Measurements from ENCODE around the gene CASKIN1.
"Not testable (repeated sequence)": the region's sequence is repeated elsewhere in the genome, so short reads cannot be mapped to it uniquely, and the experiment has no call there.

Gene CASKIN1

GRCh38 chr16:2154533-2155090 lies 41.8 kb downstream of the CASKIN1 start:
- DNase-seq, result no peak

GRCh38 chr16:2152695-2153506 lies 43.5 kb downstream of the CASKIN1 start:
- no peak for DNase-seq

DNA sequence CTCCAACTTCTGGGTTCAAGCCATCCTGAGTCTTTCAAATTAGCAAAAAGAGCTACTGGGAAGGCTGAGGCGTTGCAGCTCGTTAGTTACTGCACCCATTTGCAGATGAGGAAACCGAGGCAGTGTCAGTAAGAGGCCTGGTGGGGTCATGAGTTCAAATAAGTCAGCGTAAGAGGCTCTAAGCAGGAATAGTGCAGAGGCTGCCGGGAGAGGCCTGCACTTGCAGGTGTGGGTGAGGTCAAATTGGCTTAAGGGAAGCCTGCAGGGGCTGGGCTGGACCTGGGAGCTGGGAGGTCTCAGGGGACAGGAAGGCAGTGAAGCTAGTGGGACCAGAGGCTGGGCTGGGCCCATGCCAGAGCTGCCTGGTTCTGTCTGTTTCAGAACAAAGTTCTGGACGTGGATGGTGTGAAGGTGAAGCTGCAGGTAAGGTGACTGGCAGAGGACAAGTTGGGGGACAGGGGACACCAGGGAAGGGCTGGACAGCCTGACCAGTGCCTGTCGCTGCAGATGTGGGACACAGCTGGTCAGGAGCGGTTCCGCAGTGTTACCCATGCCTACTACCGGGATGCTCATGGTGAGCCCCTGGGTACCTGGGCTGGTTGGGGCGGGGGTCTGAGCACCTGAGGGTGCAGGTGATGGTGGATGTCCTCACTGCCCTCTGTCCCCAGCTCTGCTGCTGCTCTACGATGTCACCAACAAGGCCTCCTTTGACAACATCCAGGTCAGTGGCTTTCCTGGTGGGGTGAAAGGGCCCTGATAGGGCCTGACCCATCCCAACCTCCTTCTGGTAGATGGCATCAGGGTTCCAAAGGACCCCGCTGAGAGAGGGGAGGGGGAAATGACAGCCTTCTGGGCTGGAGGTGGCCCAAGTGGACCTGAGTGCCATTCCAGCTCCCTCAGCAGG lies 45.0 kb downstream of the CASKIN1 start:
- DNase-seq, result no peak

- peak; percentile 61 for DNase-seq
Measured at GRCh38 chr16:2150418-2151187, 45.8 kb downstream of the CASKIN1 start.

GRCh38 chr16:2149630-2150417 lies 46.6 kb downstream of the CASKIN1 start:
- DNase-seq, result peak; percentile 45

GRCh38 chr16:2148714-2149629 lies 47.4 kb downstream of the CASKIN1 start:
- peak; percentile 47 for DNase-seq

DNA sequence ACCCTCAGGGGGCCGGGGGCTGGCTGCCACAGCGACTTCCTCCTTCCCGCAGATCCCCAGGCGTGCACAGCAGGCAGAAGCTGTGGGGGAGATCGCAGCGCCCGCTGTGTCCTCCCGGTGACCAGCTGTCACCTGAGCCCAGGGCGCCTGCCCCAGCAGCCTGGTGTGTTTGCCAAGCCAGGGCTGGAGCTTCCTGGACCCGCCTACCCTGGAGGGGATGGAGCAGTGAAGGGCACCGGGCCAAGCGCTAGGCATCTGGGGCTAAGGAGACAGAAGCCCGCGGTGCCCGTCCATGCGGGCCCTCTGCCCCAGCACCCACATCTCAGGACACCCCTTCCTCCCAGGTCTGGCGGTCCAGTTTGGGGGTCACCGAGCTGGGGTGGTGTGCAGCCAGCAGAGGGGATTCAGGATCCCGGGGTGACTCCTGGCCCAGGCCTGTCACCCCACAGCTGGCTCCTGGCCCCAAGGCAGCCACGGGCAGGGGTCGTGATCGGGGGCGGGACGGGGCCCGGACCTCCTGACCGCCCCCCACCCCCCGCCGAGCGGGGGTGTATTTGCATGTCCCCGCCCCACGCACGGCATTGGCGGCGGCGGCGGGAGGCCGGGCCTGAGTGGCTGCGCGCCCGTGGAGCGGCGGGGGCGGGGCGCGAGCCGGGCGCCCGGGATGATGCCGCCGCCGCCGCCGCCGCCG lies 48.3 kb downstream of the CASKIN1 start, which contains the start of gene RAB26:
Gene RAB26 (plus strand): TSS at position 645 of the 691 bp plus-strand sequence. CDS start 159 bp downstream, outside the sequence.
- DNase-seq, result peak; percentile 80

DNA sequence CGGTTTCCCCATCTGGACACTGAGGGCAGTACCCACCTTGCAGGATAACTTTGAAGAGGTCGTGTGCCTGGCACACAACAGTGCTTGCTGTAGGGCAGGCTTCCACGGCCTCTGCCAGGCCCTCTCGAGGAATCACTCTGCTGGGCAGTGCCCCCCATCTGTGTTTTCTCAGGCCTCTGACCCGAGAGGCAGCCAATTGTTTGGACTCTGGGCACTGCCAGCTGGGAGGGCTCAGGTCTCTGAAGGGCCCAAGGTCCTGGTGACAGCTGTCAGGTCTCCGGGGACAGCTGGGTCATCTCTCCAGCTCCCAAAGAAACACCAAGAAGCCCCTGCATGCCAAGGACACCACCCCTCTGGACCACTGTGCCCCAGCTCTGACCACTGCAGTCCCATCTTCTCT lies 49.0 kb downstream of the CASKIN1 start:
- no peak for DNase-seq

GRCh38 chr16:2145843-2146242 lies 50.6 kb downstream of the CASKIN1 start:
- DNase-seq, result no peak

- DNase-seq, result no peak
Measured at GRCh38 chr16:2143878-2144485, 52.4 kb downstream of the CASKIN1 start.

DNA sequence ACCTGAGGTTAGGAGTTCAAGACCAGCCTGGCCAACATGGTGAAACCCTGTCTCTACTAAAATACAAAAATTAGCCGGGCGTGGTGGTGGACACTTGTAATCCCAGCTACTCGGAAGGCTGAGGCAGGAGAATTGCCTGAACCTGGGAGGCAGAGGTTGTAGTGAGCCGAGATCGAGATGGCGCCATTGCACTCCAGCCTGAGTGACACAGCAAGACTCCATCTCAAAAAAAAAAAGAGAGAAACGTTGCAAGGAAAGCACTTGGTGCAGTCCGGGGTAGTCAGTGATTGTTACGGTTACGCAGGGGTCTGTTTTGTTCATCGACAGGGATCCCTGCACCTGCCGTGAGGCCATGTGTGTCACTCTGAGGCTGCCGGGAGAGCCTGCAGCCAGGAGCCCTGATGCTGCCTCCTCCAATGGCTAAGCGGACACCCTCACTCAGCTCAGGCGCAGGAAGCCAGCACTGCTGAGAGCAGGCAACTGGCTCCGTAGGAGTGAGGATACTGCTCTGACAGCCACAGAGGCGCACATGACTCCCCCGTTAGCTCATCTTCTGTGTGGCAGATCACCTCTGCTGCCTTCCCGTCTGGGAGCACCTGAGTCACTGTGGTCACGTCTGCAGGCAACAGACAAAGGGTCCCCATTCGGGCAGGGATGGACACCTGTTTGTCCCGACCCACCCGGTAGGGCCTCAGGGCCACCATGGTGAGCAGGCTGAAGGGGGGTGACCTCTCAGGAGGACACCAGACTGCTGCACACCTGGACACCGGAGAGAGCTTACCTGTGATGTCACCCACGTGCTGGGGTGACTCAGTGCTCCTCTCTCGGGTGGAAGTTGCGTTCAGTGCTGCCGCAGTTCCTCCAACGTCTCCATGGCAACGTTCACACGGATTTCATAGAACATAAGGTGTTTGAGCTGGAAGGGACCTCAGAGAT lies 53.2 kb downstream of the CASKIN1 start:
- no peak for DNase-seq

DNA sequence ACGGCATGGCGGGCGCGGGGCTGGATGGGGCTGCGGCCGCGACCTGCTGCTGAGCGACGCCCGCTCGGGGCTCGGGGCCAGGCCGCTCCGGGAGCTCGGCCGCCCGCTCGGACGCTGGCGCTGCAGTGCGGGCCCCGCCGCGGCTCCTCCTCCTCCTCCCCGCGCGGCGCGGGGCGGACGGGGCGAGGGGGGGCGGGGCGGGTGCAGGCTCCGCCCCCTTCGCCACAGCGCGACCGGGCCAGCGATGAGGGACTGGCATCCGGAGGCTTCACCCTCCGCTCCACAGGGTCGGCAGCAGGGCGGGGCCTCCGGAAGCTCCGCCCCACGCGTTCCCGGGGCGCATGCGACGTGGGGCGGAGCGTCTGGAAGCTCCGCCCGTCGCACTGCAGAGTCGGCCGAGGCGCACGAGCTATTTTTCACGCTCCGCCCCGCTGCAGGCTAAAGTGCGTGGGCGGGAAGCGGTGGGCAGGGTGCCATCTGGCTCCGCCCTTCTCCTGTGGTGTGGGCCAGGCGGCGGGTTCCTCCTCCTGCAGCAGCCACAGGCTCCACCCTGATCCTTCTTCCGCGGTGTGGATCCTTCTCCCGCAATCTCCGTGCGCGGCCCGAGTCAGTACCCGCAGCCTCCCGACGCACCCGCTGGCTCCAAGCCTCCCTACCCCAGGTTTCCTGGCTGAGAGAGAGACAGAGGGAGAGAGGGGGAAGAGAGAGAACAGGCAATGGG lies 60.5 kb downstream of the CASKIN1 start, which contains the start of gene PKD1:
Gene PKD1 (minus strand): TSS at position 129 of the 721 bp plus-strand sequence. CDS start 209 bp downstream, outside the sequence.
- DNase-seq, result peak; percentile 94

DNA sequence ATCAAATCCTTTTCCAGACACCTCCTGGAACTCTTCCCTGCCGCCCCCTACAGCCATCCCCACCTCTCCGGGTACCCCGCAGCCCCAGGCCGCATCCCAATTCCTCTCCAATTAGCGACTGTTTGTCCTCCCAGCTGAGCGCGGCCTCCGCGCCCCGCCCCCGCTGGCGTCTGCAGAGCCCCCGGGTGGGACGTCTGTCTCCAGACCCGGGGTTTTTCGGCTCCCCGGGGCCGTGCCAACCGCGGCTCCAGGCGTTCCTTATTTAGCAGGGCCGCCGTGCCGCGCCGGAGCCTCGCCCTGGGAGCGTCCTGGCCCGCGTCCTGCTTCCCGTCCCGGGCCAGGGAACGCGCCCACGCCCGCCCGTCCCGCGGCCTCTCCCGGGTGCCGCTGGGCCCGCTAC lies 61.3 kb downstream of the CASKIN1 start:
- DNase-seq, result not testable (repeated sequence)

DNA sequence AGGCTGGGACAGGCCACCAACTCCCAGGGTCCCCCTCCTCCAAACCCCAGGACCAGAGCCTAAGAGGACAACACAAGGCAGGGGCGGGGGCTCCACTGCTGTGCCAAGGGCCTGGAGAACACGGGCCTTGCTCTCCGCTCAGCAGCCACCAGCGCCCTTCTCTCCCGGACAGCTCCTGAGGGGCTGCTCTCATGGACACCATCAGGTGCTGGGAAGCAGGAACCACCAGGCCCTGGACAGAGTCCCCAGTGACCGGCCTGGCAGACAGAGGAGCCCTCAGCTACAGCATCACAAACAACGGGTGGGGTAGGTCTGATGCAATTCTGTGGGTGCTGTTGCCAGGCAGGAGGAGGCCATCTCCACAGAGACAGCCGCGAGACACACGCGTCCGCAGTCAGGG lies 62.6 kb downstream of the CASKIN1 start:
- not testable (repeated sequence) for DNase-seq

GRCh38 chr16:2129890-2130447 lies 66.4 kb downstream of the CASKIN1 start:
- DNase-seq, result peak; percentile 21

GRCh38 chr16:2129251-2129650 lies 67.2 kb downstream of the CASKIN1 start:
- peak; percentile 18 for DNase-seq

Data from retina (tissue), 1 donor.